Trophoblast cell (in vitro differentiated cells and primary cell): ENCODE data around the gene LCE1E. TPM values are rescaled to one million over a fixed set of nuclear protein-coding genes. Genes with fewer than 3 reads are reported as not detected.

Source experiments
- DNase-seq, 2 donors: peaks; one replicate each; pipeline ENCODE4 v3.0.0-alpha.2; 2016
- H2AFZ ChIP-seq: 2 replicates; pipeline ENCODE4 v1.6.1; 2013; ENCODE audit warnings: low read length, moderate library complexity, mild to moderate bottlenecking; ENCODE audit not compliant: insufficient read depth, poor library complexity
- H2AK5ac ChIP-seq: 2 replicates; pipeline ENCODE4 v1.6.1; 2013; ENCODE audit warnings: mild to moderate bottlenecking, low read length
- H2BK120ac ChIP-seq: 2 replicates; pipeline ENCODE4 v1.6.1; 2013; ENCODE audit warnings: low read length, mild to moderate bottlenecking, moderate library complexity; ENCODE audit not compliant: insufficient read depth, poor library complexity
- H2BK12ac ChIP-seq: 2 replicates; pipeline ENCODE4 v1.6.1; 2013; ENCODE audit warnings: mild to moderate bottlenecking, low read length, moderate library complexity
- H2BK5ac ChIP-seq: 2 replicates; pipeline ENCODE4 v1.6.1; 2013; ENCODE audit warnings: low read length, low read depth, moderate library complexity, mild to moderate bottlenecking; ENCODE audit not compliant: poor library complexity
- H3K14ac ChIP-seq: 2 replicates; pipeline ENCODE4 v1.6.1; 2013; ENCODE audit warnings: mild to moderate bottlenecking, low read length
- H3K18ac ChIP-seq: 2 replicates; pipeline ENCODE4 v1.6.1; 2013; ENCODE audit warnings: mild to moderate bottlenecking, low read length
- H3K23ac ChIP-seq: 2 replicates; pipeline ENCODE4 v1.6.1; 2013; ENCODE audit warnings: low read length
- H3K27ac ChIP-seq: 2 replicates; pipeline ENCODE4 v1.5.1; 2013; ENCODE audit warnings: low read depth, mild to moderate bottlenecking, inconsistent platforms, low read length, moderate library complexity
- H3K27me3 ChIP-seq: 2 replicates; pipeline ENCODE4 v1.6.1; 2013; ENCODE audit warnings: inconsistent platforms, mild to moderate bottlenecking, low read length, moderate library complexity; ENCODE audit not compliant: insufficient read depth
- H3K36me3 ChIP-seq, 2 experiments: 1 replicate in 1 of 2; 2 replicates in 1 of 2; pipeline ENCODE4 v1.6.1; 2013; ENCODE audit warnings: low read length in 2 of 2, mild to moderate bottlenecking in 2 of 2, moderate library complexity in 1 of 2; ENCODE audit not compliant: insufficient read depth in 2 of 2, control insufficient read depth in 1 of 2
- H3K4ac ChIP-seq: 2 replicates; pipeline ENCODE4 v1.6.1; 2013; ENCODE audit warnings: low read depth, mild to moderate bottlenecking, low read length, moderate library complexity
- H3K4me1 ChIP-seq, 2 experiments: 1 replicate in 1 of 2; 2 replicates in 1 of 2; pipeline ENCODE4 v1.6.1; 2013; ENCODE audit warnings: low read length in 2 of 2, mild to moderate bottlenecking in 2 of 2, moderate library complexity in 1 of 2; ENCODE audit not compliant: insufficient read depth in 2 of 2, control insufficient read depth in 1 of 2
- H3K4me2 ChIP-seq: 2 replicates; pipeline ENCODE4 v1.6.1; 2013; ENCODE audit warnings: inconsistent platforms, mild to moderate bottlenecking, low read length, moderate library complexity
- H3K4me3 ChIP-seq: 2 replicates; pipeline ENCODE4 v1.5.1; 2013; ENCODE audit warnings: mild to moderate bottlenecking, low read depth, low read length, inconsistent platforms
- H3K79me1 ChIP-seq: one replicate; pipeline ENCODE4 v1.6.1; 2013; ENCODE audit warnings: low read length
- H3K79me2 ChIP-seq: 2 replicates; pipeline ENCODE4 v1.6.1; 2013; ENCODE audit warnings: low read length, mild to moderate bottlenecking; ENCODE audit not compliant: control insufficient read depth, insufficient read depth, poor library complexity
- H3K9ac ChIP-seq: 2 replicates; pipeline ENCODE4 v1.6.1; 2013; ENCODE audit warnings: mild to moderate bottlenecking, low read length
- H3K9me3 ChIP-seq: 2 replicates; pipeline ENCODE4 v1.6.1; 2013; ENCODE audit warnings: low read depth, mild to moderate bottlenecking, control low read depth, inconsistent platforms, low read length; ENCODE audit not compliant: insufficient read depth
- H4K12ac ChIP-seq: 2 replicates; pipeline ENCODE4 v1.6.1; 2013; ENCODE audit warnings: low read depth, mild to moderate bottlenecking, low read length, moderate library complexity
- H4K8ac ChIP-seq: 2 replicates; pipeline ENCODE4 v1.6.1; 2013; ENCODE audit warnings: low read depth, mild to moderate bottlenecking, low read length, moderate library complexity
- H4K91ac ChIP-seq: one replicate; pipeline ENCODE4 v1.6.1; 2013; ENCODE audit warnings: low read depth, mild to moderate bottlenecking, low read length, moderate library complexity
- WGBS: extraction: QIAGEN DNeasy Blood & Tissue Kit; methylation state at CpG from one replicate; pipeline ENCODE4 v1.1.7; 2013; ENCODE audit warnings: missing lambda C conversion rate; ENCODE audit not compliant: insufficient read length, insufficient coverage; ENCODE audit errors: extremely low coverage; 5-methylcytosine and 5-hydroxymethylcytosine counted together
- polyA plus RNA-seq: library from polyadenylated mRNA; stranded (reverse); fragments of 200-250 nt; gene quantifications from 2 replicates; pipeline ENCODE4 v1.2.3, GENCODE V29; 2013

LCE1E gene, protein sequence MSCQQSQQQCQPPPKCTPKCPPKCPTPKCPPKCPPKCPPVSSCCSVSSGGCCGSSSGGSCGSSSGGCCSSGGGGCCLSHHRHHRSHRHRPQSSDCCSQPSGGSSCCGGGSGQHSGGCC
- not detected in 2 replicates for polyA plus RNA-seq

DNA sequence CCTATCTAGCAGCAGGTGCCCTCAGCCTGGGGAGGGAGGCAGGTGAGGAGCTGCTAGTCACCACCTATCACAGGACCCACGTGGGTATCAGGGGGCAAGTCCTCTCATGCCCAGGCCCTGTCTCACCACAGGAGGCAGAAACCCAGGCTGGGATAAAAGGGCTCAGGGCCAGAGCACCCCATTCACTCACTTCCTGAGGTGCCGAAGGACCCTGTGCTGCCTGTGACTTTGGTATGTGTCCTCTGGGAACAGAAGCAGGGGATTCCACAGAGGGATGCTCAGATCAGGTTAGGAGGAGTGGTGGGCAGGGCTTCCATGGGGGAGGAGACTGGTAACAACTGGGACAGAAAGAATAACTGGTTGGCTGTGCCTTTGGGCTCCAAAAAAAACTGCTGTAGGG lies at the start of gene LCE1E:
LCE1E (plus strand) TSS at position 181 of the 400 bp plus-strand sequence. CDS start 1,043 bp downstream, outside the sequence.
- Histone ChIP-seq H3K18ac (no peak within 1 kb of the TSS), H3K4me2 (no peak within 1 kb of the TSS), H2BK12ac (no peak within 1 kb of the TSS), H3K14ac (no peak within 1 kb of the TSS), H2BK5ac (no peak within 1 kb of the TSS), H3K79me1 (no peaks in the 10 kb centered on the region), H3K27me3 (no peaks in the 10 kb centered on the region), H3K23ac (no peak within 1 kb of the TSS), H2AFZ (no peak within 1 kb of the TSS), H3K27ac (no peak within 1 kb of the TSS), H3K9ac (no peak within 1 kb of the TSS), H4K8ac (no peak within 1 kb of the TSS), H3K4me1 (no peaks in the 10 kb centered on the region), H3K4ac (no peak within 1 kb of the TSS), H3K36me3 (no peaks in the 10 kb centered on the region), H3K4me3 (no peak within 1 kb of the TSS), H2BK120ac (no peak within 1 kb of the TSS), H3K9me3 (peaks cover 6% of the 10 kb centered on the region), H4K91ac (no peak within 1 kb of the TSS), H3K79me2 (no peaks in the 10 kb centered on the region), H4K12ac (no peak within 1 kb of the TSS), H2AK5ac (no peak within 1 kb of the TSS)
- WGBS: no CpG with 5 or more reads among the region's 2 CpGs
- no peak for DNase-seq

DNA sequence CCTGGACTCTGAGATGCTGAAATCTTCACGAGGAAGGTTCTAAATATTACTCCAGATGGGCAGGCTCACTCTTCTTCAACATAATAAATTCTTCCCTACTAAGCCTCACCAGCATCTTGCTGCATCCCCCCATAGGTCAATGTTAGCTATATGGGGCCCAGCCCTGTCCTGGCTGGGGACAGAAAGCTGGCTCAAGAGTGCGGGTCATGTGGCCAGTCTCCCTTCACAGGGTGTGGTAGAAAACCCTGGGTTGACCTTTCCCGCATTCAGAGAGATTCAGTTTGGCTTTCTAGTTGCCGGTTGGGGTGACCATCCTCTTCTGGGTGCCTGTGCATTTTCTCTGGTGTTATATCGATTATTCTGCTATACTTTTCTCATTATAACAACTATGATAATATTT lies 48.1 kb upstream of the LCE1E start:
- H2BK5ac ChIP-seq: no peak overlapping the region
- no peak overlapping the region for H2BK120ac ChIP-seq
- no peaks in the 10 kb centered on the region for H3K4me1 ChIP-seq
- no peak for DNase-seq
- no peaks in the 10 kb centered on the region for H3K36me3 ChIP-seq
- H3K4me2 ChIP-seq: no peak overlapping the region
- H3K4ac ChIP-seq: no peak overlapping the region
- no peak overlapping the region for H4K91ac ChIP-seq
- H3K4me3 ChIP-seq: no peak overlapping the region
- H3K79me2 ChIP-seq: no peaks in the 10 kb centered on the region
- no CpG with 5 or more reads among the region's 5 CpGs for WGBS
- no peak overlapping the region for H2AFZ ChIP-seq
- no peak overlapping the region for H3K18ac ChIP-seq
- no peak overlapping the region for H2AK5ac ChIP-seq
- no peak overlapping the region for H3K23ac ChIP-seq
- no peak overlapping the region for H3K14ac ChIP-seq
- peaks cover 21% of the 10 kb centered on the region for H3K9me3 ChIP-seq
- no peak overlapping the region for H3K9ac ChIP-seq
- H4K8ac ChIP-seq: no peak overlapping the region
- no peaks in the 10 kb centered on the region for H3K79me1 ChIP-seq
- no peaks in the 10 kb centered on the region for H3K27me3 ChIP-seq
- no peak overlapping the region for H3K27ac ChIP-seq
- H2BK12ac ChIP-seq: no peak overlapping the region
- H4K12ac ChIP-seq: no peak overlapping the region

DNA sequence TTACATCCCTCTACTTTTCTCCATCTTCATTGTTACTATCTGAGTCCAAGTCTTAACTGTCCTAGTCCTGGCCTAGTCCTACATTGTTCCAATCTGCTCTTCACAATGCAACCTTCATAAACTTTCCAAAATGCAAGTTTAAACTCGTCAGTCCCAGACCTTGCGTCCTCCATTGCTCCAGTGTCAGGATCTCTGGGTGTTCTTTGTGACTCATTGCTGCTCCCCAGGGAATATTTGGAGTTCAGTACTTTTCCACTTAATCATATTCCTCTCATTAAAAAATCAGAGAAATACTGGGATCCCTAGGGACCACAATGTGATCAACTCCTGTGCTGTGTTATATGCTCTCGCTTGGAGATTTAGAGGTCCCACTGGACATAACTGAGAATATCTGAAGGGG lies 46.2 kb upstream of the LCE1E start:
- WGBS: no CpG with 5 or more reads among the region's 3 CpGs

DNA sequence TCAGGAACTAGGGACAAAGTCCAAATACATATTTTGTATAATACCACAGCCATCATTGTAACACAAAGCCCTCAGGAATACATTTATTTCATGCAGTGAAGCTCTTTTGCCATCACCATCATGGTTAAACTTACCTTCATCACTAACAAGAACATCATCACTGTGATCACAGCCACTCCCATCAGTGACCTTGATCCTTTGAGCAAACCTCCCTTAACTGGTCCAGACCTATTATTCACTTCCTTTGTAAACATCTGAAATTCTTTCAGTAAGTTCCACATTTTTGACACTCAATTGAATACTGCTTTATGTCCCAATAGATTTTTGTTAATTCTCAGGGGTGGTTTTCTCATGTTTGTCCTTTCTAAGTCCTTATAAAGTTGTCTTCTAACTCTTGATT lies 44.4 kb upstream of the LCE1E start:
- no peaks in the 10 kb centered on the region for H3K4me1 ChIP-seq
- H3K14ac ChIP-seq: no peak overlapping the region
- no peak overlapping the region for H4K91ac ChIP-seq
- H3K9ac ChIP-seq: no peak overlapping the region
- no peaks in the 10 kb centered on the region for H3K79me1 ChIP-seq
- H3K27ac ChIP-seq: no peak overlapping the region
- no peak overlapping the region for H2BK5ac ChIP-seq
- no peak overlapping the region for H2AK5ac ChIP-seq
- H3K79me2 ChIP-seq: no peaks in the 10 kb centered on the region
- H2BK120ac ChIP-seq: no peak overlapping the region
- no peak overlapping the region for H2AFZ ChIP-seq
- H3K4me2 ChIP-seq: no peak overlapping the region
- no peak overlapping the region for H3K4me3 ChIP-seq
- no peak overlapping the region for H3K23ac ChIP-seq
- H4K12ac ChIP-seq: no peak overlapping the region
- DNase-seq: no peak
- H3K27me3 ChIP-seq: no peaks in the 10 kb centered on the region
- H2BK12ac ChIP-seq: no peak overlapping the region
- no peaks in the 10 kb centered on the region for H3K36me3 ChIP-seq
- H3K4ac ChIP-seq: no peak overlapping the region
- peaks cover 31% of the 10 kb centered on the region for H3K9me3 ChIP-seq
- no peak overlapping the region for H4K8ac ChIP-seq
- no peak overlapping the region for H3K18ac ChIP-seq

More for the DNA sequence above, 46.2 kb upstream of the LCE1E start:
- DNase-seq: no peak
- Histone ChIP-seq H3K4me2 (no peak overlapping the region), H2BK5ac (no peak overlapping the region), H3K14ac (no peak overlapping the region), H4K8ac (no peak overlapping the region), H3K4me3 (no peak overlapping the region), H3K9me3 (peaks cover 30% of the 10 kb centered on the region), H4K91ac (no peak overlapping the region), H3K4ac (no peak overlapping the region), H3K27ac (no peak overlapping the region), H3K23ac (no peak overlapping the region), H2BK12ac (no peak overlapping the region), H2BK120ac (no peak overlapping the region), H3K79me2 (no peaks in the 10 kb centered on the region), H3K79me1 (no peaks in the 10 kb centered on the region), H3K36me3 (no peaks in the 10 kb centered on the region), H3K18ac (no peak overlapping the region), H3K9ac (no peak overlapping the region), H4K12ac (no peak overlapping the region), H2AFZ (no peak overlapping the region), H3K4me1 (no peaks in the 10 kb centered on the region), H3K27me3 (no peaks in the 10 kb centered on the region), H2AK5ac (no peak overlapping the region)
